Activated CD8-positive, alpha-beta memory T cell treated with anti-CD3 and anti-CD28 coated beads, Interleukin-2, amount 10 ng/mL, durations not matched to agents 7 days and 5 days (primary cell): ENCODE results near the gene GPBP1. TPM values are rescaled to one million over a fixed set of nuclear protein-coding genes. Genes with fewer than 3 reads are reported as not detected.
"Not testable (repeated sequence)": the region's sequence is repeated elsewhere in the genome, so short reads cannot be mapped to it uniquely, and the experiment has no call there.

Experiments
- ATAC-seq: fragments of 150-1000 bp; cut with Tn5 transposase; one replicate; pipeline ENCODE4 v1.10.0; 2021; ENCODE audit warnings: moderate library complexity
- CTCF ChIA-PET: fragments of 350-600 bp; sonication (Branson Sonifier 250); formaldehyde crosslinking; loops from one replicate; lab custom pipeline; 2021; ENCODE audit warnings: antibody characterized with exemption; lab: Charles Lee
- DNase-seq: peaks from one replicate; pipeline ENCODE4 v3.0.0-alpha.2; 2020
- H3K27ac Mint-ChIP-seq: one replicate; pipeline ENCODE4 v1.8.0; 2021; ENCODE audit warnings: mild to moderate bottlenecking, mixed read lengths
- H3K27me3 Mint-ChIP-seq: one replicate; pipeline ENCODE4 v1.8.0; 2021; ENCODE audit warnings: mixed read lengths
- H3K36me3 Mint-ChIP-seq: one replicate; pipeline ENCODE4 v1.8.0; 2021; ENCODE audit warnings: mild to moderate bottlenecking, mixed read lengths
- H3K4me1 Mint-ChIP-seq: one replicate; pipeline ENCODE4 v1.8.0; 2021; ENCODE audit warnings: mixed read lengths
- H3K4me3 Mint-ChIP-seq: one replicate; pipeline ENCODE4 v1.8.0; 2021; ENCODE audit warnings: mild to moderate bottlenecking, moderate library complexity, mixed read lengths
- H3K9me3 Mint-ChIP-seq: one replicate; pipeline ENCODE4 v1.8.0; 2022; ENCODE audit warnings: low read depth, mixed read lengths
- total RNA-seq, 2 experiments: library from RNA; stranded (reverse); gene quantifications; one replicate each; pipeline ENCODE4 v1.2.3, GENCODE V29; 2021

Gene GPBP1
- 100 to 1,000 TPM in 1 of 2 experiments, 10 to 100 TPM in 1; 95.0 to 101 TPM for total RNA-seq

- Mint-ChIP-seq H3K27ac (peak within 1 kb of the TSS; percentile 98), H3K27me3 (no peaks in the 10 kb centered on the region), H3K4me3 (peak within 1 kb of the TSS; percentile 94), H3K4me1 (peaks cover 22% of the 10 kb centered on the region), H3K36me3 (peaks cover 30% of the 10 kb centered on the region), H3K9me3 (no peaks in the 10 kb centered on the region)
- DNase-seq (peak; percentile 99), ATAC-seq (peak; percentile 79)
- CTCF ChIA-PET = interaction anchor here (0.6 to 1.0 kb wide), 2 partner anchors 17 to 47 kb away, joined by 3 to 5 read pairs; no protein-coding TSS in a partner anchor
Observed at GRCh38 chr5:57173319-57174127, at the start of gene GPBP1. TSS of gene GPBP1 (plus strand) at chr5:57174059. CDS start at chr5:57214131, 40,072 bp downstream.

GRCh38 chr5:57128325-57128724, 45.5 kb upstream of the GPBP1 start:
- ATAC-seq (no peak), DNase-seq (no peak)
- H3K36me3 Mint-ChIP-seq = no peaks in the 10 kb centered on the region
- H3K4me3 Mint-ChIP-seq = no peak overlapping the region
- no peak overlapping the region for H3K27ac Mint-ChIP-seq
- CTCF ChIA-PET = no interaction called here
- H3K4me1 Mint-ChIP-seq = no peaks in the 10 kb centered on the region
- no peaks in the 10 kb centered on the region for H3K9me3 Mint-ChIP-seq
- H3K27me3 Mint-ChIP-seq = no peaks in the 10 kb centered on the region

- Mint-ChIP-seq H3K27ac (no peak overlapping the region), H3K27me3 (peaks cover 9% of the 10 kb centered on the region), H3K9me3 (no peaks in the 10 kb centered on the region), H3K4me3 (no peak overlapping the region), H3K36me3 (no peaks in the 10 kb centered on the region), H3K4me1 (peaks cover 2% of the 10 kb centered on the region)
- ATAC-seq (no peak), DNase-seq (no peak)
- CTCF ChIA-PET = interaction anchor here (0.8 kb wide), 1 partner anchor 139 kb away, joined by 3 read pairs; no protein-coding TSS in a partner anchor
Observed at GRCh38 chr5:57133574-57133973, 40.3 kb upstream of the GPBP1 start.

GRCh38 chr5:57137401-57137800, 36.5 kb upstream of the GPBP1 start:
- ATAC-seq (no peak), DNase-seq (no peak)
- CTCF ChIA-PET = interaction anchor here (0.6 to 3.0 kb wide), 13 partner anchors 8 to 299 kb away, joined by 3 to 33 read pairs (median 4); no protein-coding TSS in a partner anchor
- Mint-ChIP-seq H3K4me1 (peaks cover 2% of the 10 kb centered on the region), H3K27ac (no peak overlapping the region), H3K9me3 (no peaks in the 10 kb centered on the region), H3K27me3 (peaks cover 15% of the 10 kb centered on the region), H3K36me3 (no peaks in the 10 kb centered on the region), H3K4me3 (no peak overlapping the region)

- H3K4me1 Mint-ChIP-seq = peaks cover 2% of the 10 kb centered on the region
- H3K36me3 Mint-ChIP-seq = peaks cover 2% of the 10 kb centered on the region
- DNase-seq (no peak), ATAC-seq (no peak)
- no peak overlapping the region for H3K27ac Mint-ChIP-seq
- peaks cover 2% of the 10 kb centered on the region for H3K9me3 Mint-ChIP-seq
- H3K4me3 Mint-ChIP-seq = no peak overlapping the region
- CTCF ChIA-PET = no interaction called here
- H3K27me3 Mint-ChIP-seq = no peaks in the 10 kb centered on the region
Observed at GRCh38 chr5:57152316-57152715, 21.5 kb upstream of the GPBP1 start.

GRCh38 chr5:57155033-57155432, 18.8 kb upstream of the GPBP1 start:
- H3K4me3 Mint-ChIP-seq = no peak overlapping the region
- no peaks in the 10 kb centered on the region for H3K27me3 Mint-ChIP-seq
- DNase-seq = no peak
- ATAC-seq = no peak
- H3K4me1 Mint-ChIP-seq = peaks cover 2% of the 10 kb centered on the region
- no peak overlapping the region for H3K27ac Mint-ChIP-seq
- H3K9me3 Mint-ChIP-seq = peaks cover 2% of the 10 kb centered on the region
- H3K36me3 Mint-ChIP-seq = peaks cover 2% of the 10 kb centered on the region
- CTCF ChIA-PET = interaction anchor here (1.4 kb wide), 1 partner anchor 37 kb away, joined by 3 read pairs; no protein-coding TSS in a partner anchor

GRCh38 chr5:57157131-57157530, 16.7 kb upstream of the GPBP1 start:
- ATAC-seq (no peak), DNase-seq (no peak)
- Mint-ChIP-seq H3K4me1 (peaks cover 2% of the 10 kb centered on the region), H3K36me3 (peaks cover 2% of the 10 kb centered on the region), H3K4me3 (no peak overlapping the region), H3K9me3 (peaks cover 2% of the 10 kb centered on the region), H3K27ac (no peak overlapping the region), H3K27me3 (no peaks in the 10 kb centered on the region)
- CTCF ChIA-PET = no interaction called here

- CTCF ChIA-PET = no interaction called here
- Mint-ChIP-seq H3K4me3 (no peak overlapping the region), H3K4me1 (peaks cover 2% of the 10 kb centered on the region), H3K27me3 (no peaks in the 10 kb centered on the region), H3K9me3 (peaks cover 2% of the 10 kb centered on the region), H3K36me3 (peaks cover 2% of the 10 kb centered on the region), H3K27ac (no peak overlapping the region)
- ATAC-seq = no peak
- DNase-seq = no peak
Observed at GRCh38 chr5:57157666-57158065, 16.2 kb upstream of the GPBP1 start.

- no peak overlapping the region for H3K27ac Mint-ChIP-seq
- CTCF ChIA-PET = interaction anchor here (1.0 kb wide), 1 partner anchor 25 kb away, joined by 5 read pairs; no protein-coding TSS in a partner anchor
- H3K36me3 Mint-ChIP-seq = no peaks in the 10 kb centered on the region
- no peaks in the 10 kb centered on the region for H3K27me3 Mint-ChIP-seq
- no peaks in the 10 kb centered on the region for H3K9me3 Mint-ChIP-seq
- peaks cover 7% of the 10 kb centered on the region for H3K4me1 Mint-ChIP-seq
- ATAC-seq (no peak), DNase-seq (no peak)
- no peak overlapping the region for H3K4me3 Mint-ChIP-seq
Observed at GRCh38 chr5:57163553-57164006, 10.3 kb upstream of the GPBP1 start.

GRCh38 chr5:57164124-57164523, 9.7 kb upstream of the GPBP1 start:
- Mint-ChIP-seq H3K4me3 (no peak overlapping the region), H3K36me3 (no peaks in the 10 kb centered on the region), H3K4me1 (peaks cover 7% of the 10 kb centered on the region), H3K27ac (no peak overlapping the region), H3K27me3 (no peaks in the 10 kb centered on the region), H3K9me3 (no peaks in the 10 kb centered on the region)
- DNase-seq (no peak), ATAC-seq (no peak)
- CTCF ChIA-PET = no interaction called here

- ATAC-seq, H3K27ac Mint-ChIP-seq, H3K4me3 Mint-ChIP-seq, H3K36me3 Mint-ChIP-seq, CTCF ChIA-PET, DNase-seq, H3K4me1 Mint-ChIP-seq, H3K9me3 Mint-ChIP-seq, H3K27me3 Mint-ChIP-seq: not testable (repeated sequence)
Observed at GRCh38 chr5:57165171-57165570, 8.7 kb upstream of the GPBP1 start.

GRCh38 chr5:57166276-57166675, 7.6 kb upstream of the GPBP1 start:
- Mint-ChIP-seq H3K36me3 (no peaks in the 10 kb centered on the region), H3K27me3 (no peaks in the 10 kb centered on the region), H3K4me3 (no peak overlapping the region), H3K9me3 (no peaks in the 10 kb centered on the region), H3K27ac (no peak overlapping the region), H3K4me1 (peaks cover 7% of the 10 kb centered on the region)
- DNase-seq (no peak), ATAC-seq (peak; percentile 55)
- CTCF ChIA-PET = interaction anchor here (0.6 kb wide), 1 partner anchor 172 kb away, joined by 3 read pairs; no protein-coding TSS in a partner anchor

- Mint-ChIP-seq H3K4me1 (peaks cover 12% of the 10 kb centered on the region), H3K9me3 (no peaks in the 10 kb centered on the region), H3K4me3 (no peak overlapping the region), H3K36me3 (no peaks in the 10 kb centered on the region), H3K27ac (no peak overlapping the region), H3K27me3 (no peaks in the 10 kb centered on the region)
- DNase-seq = no peak
- CTCF ChIA-PET = no interaction called here
- no peak for ATAC-seq
Observed at GRCh38 chr5:57167201-57167600, 6.7 kb upstream of the GPBP1 start.

GRCh38 chr5:57170116-57170515, 3.7 kb upstream of the GPBP1 start:
- H3K9me3 Mint-ChIP-seq, ATAC-seq, H3K4me3 Mint-ChIP-seq, DNase-seq, CTCF ChIA-PET, H3K27me3 Mint-ChIP-seq, H3K36me3 Mint-ChIP-seq, H3K27ac Mint-ChIP-seq: not testable (repeated sequence)
- peaks cover 20% of the 10 kb centered on the region for H3K4me1 Mint-ChIP-seq
